GM23248 (cell line): Measurements from ENCODE around the gene STAMBP. TPM values are rescaled to one million over a fixed set of nuclear protein-coding genes. Genes with fewer than 3 reads are reported as not detected.

Source experiments
- DNase-seq: peaks from one replicate; pipeline ENCODE4 v3.0.0-alpha.2; 2015
- H2AFZ ChIP-seq: fragments of 200-600 bp; sonication (generic); 2 replicates; pipeline ENCODE4 v1.6.1; 2016; ENCODE audit warnings: antibody characterized with exemption
- H3F3A ChIP-seq: fragments of 200-600 bp; sonication (generic); 2 replicates; pipeline ENCODE4 v1.6.1; 2016; ENCODE audit warnings: mild to moderate bottlenecking, antibody characterized with exemption, mixed run types; ENCODE audit not compliant: insufficient read depth
- H3K27ac ChIP-seq: fragments of 200-600 bp; sonication (generic); 2 replicates; pipeline ENCODE4 v1.5.1; 2016; ENCODE audit warnings: mild to moderate bottlenecking
- H3K27me3 ChIP-seq: fragments of 200-600 bp; sonication (generic); replicated peaks from 2 replicates; pipeline ENCODE4 v1.6.1; 2016; ENCODE audit warnings: mild to moderate bottlenecking; ENCODE audit not compliant: insufficient read depth
- H3K36me3 ChIP-seq: fragments of 200-600 bp; sonication (generic); 2 replicates; pipeline ENCODE4 v1.6.1; 2016; ENCODE audit warnings: low read depth, mild to moderate bottlenecking
- H3K4me1 ChIP-seq: fragments of 200-600 bp; sonication (generic); 2 replicates; pipeline ENCODE4 v1.6.1; 2016; ENCODE audit warnings: mild to moderate bottlenecking; ENCODE audit not compliant: insufficient read depth
- H3K4me2 ChIP-seq: fragments of 200-600 bp; sonication (generic); one replicate; pipeline ENCODE4 v1.6.1; 2016; ENCODE audit warnings: mild to moderate bottlenecking; ENCODE audit not compliant: unreplicated experiment
- H3K4me3 ChIP-seq: fragments of 200-600 bp; sonication (generic); 2 replicates; pipeline ENCODE4 v1.5.1; 2016; ENCODE audit warnings: mild to moderate bottlenecking
- H3K79me2 ChIP-seq: fragments of 200-600 bp; sonication (generic); 2 replicates; pipeline ENCODE4 v1.6.1; 2016; ENCODE audit warnings: mild to moderate bottlenecking; ENCODE audit not compliant: insufficient read depth
- H3K9ac ChIP-seq: fragments of 200-600 bp; sonication (generic); 2 replicates; pipeline ENCODE4 v1.6.1; 2016; ENCODE audit warnings: mild to moderate bottlenecking
- H3K9me2 ChIP-seq: fragments of 200-600 bp; sonication (generic); 2 replicates; pipeline ENCODE4 v1.6.1; 2016; ENCODE audit warnings: mixed run types, mild to moderate bottlenecking, moderate library complexity; ENCODE audit not compliant: insufficient read depth
- H3K9me3 ChIP-seq: fragments of 200-600 bp; sonication (generic); one replicate; pipeline ENCODE4 v1.6.1; 2017; ENCODE audit warnings: low read depth
- H4K20me1 ChIP-seq: fragments of 200-600 bp; sonication (generic); 2 replicates; pipeline ENCODE4 v1.6.0; 2016; ENCODE audit not compliant: insufficient read depth
- EZH2 ChIP-seq: fragments of 200-600 bp; sonication (generic); IDR thresholded peaks from 2 replicates; pipeline ENCODE4 v1.6.1; 2018; ENCODE audit warnings: antibody characterized with exemption, mild to moderate bottlenecking; ENCODE audit not compliant: insufficient read depth, poor library complexity, severe bottlenecking
- EZH2phosphoT487 ChIP-seq: fragments of 200-600 bp; sonication (generic); IDR thresholded peaks from 2 replicates; pipeline ENCODE4 v1.6.1; 2018; ENCODE audit warnings: antibody characterized with exemption, moderate library complexity, mild to moderate bottlenecking, low read depth; ENCODE audit not compliant: insufficient read depth
- WGBS, 2 experiments: methylation state at CpG; one replicate each; pipeline ENCODE4 v1.1.6; 2015 to 2017; ENCODE audit warnings: low lambda C conversion rate in 2 of 2, low coverage in 1 of 2; ENCODE audit errors: missing lambda C conversion rate in 2 of 2; 5-methylcytosine and 5-hydroxymethylcytosine counted together
- in situ Hi-C: fragments of 300-500 bp; cut with MboI; formaldehyde crosslinking; loops from 2 replicates; pipeline ENCODE4 v1.15.0; 2020
- polyA plus RNA-seq: library from polyadenylated mRNA; unstranded; fragments of >200 nt; fragmentation: Nextera tagmentation; extraction: Ambion mirVana; gene quantifications from 2 replicates; pipeline ENCODE4 v1.2.1, GENCODE V29; 2016
- total RNA-seq: library from RNA; depleted of rRNA; stranded (reverse); fragments of >200 nt; shearing (Covaris generic); gene quantifications from 2 replicates; pipeline ENCODE4 v1.2.3, GENCODE V29; 2014

The STAMBP gene
- total and polyA plus RNA-seq, 2 experiments from 2014 or later: 24.4 to 35.9 TPM

DNA sequence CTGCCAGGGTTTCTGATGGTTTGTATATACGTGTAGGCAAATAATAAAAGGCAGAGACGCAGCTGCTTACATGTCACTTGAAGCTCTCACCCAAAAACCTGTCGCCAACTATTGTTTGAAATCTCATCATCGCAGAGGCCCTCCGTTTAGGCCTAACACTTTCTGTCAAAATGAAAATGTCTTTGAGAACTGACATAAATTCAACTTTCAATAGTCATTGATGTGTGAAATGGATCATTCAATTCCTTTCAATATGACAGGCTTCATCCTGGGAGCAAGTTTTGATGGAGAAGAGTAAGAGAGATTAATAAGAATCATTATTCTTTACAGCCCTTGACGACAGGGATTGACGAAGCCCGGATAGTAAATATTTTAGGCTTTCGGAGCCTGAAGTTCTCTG lies 66.7 kb downstream of the STAMBP start:
- peaks cover 13% of the 10 kb centered on the region for H3K4me1 ChIP-seq
- 0 out of 2 replicates have a peak, but pooled peaks cover 6% of the 10 kb centered on the region for H4K20me1 ChIP-seq
- in situ Hi-C loops: no loop called here
- no peak for TF ChIP-seq EZH2
- TF ChIP-seq EZH2phosphoT487: no peak
- no peaks in the 10 kb centered on the region for H3K36me3 ChIP-seq
- no peak overlapping the region for H2AFZ ChIP-seq
- WGBS, 2 experiments: 79 to 80% methylated on average over 9 of the region's 9 CpGs
- H3K4me2 ChIP-seq: no peak overlapping the region
- no peak overlapping the region for H3K27ac ChIP-seq
- H3K9me2 ChIP-seq: no peaks in the 10 kb centered on the region
- H3K9ac ChIP-seq: no peak overlapping the region
- H3K4me3 ChIP-seq: no peak overlapping the region
- no peaks in the 10 kb centered on the region for H3K79me2 ChIP-seq
- peaks cover 12% of the 10 kb centered on the region for H3F3A ChIP-seq
- DNase-seq: no peak
- H3K9me3 ChIP-seq: no peaks in the 10 kb centered on the region
- H3K27me3 ChIP-seq: peaks cover 77% of the 10 kb centered on the region

DNA sequence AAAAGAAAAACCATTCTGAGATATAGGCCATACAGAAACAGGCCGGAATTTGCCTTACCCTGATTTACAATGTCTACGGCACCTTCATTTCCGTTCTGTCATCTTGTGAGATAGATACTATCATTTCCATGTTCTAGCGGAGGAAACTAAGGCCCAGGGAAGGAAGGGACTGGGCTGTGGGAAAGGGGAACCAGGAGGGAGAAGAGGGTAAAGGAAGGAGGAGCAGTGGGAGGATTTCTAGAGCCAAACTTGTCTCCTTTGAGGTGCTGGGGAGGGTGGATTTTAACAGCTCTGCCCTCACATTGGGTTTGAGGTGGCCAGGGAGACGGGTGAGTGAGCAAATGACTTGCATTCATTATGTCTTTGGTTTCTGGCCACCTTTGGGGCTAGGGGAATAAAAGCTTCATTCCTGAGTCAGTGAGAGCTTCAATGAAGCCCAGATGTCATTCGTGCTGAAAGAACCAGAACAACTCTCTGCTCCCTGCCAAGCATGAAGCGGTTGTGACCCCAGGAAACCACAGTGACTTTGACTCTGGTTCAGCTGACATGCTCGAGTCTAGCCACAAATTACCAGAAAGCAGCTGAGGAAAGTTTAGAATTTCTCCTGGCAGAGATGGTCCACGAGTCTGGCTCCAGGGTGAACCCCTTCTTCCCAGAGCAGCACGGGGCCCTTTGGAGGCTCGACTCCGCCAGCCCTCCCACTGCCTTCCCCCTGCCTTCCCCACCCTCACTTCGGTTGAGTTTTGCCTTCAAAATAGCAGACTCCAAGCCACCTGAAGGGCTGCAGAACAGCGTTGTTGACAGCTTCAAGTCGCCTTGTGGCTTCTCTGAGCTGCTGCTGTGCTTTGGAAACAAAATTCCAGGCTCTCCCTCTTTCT lies 67.8 kb downstream of the STAMBP start:
- no peak overlapping the region for H3K4me3 ChIP-seq
- peak; percentile 93 for DNase-seq
- H3K4me1 ChIP-seq: peaks cover 13% of the 10 kb centered on the region
- 31 to 33% methylated on average over 15 of the region's 15 CpGs for WGBS, 2 experiments
- H3K9ac ChIP-seq: no peak overlapping the region
- peaks cover 77% of the 10 kb centered on the region for H3K27me3 ChIP-seq
- H3K27ac ChIP-seq: no peak overlapping the region
- H2AFZ ChIP-seq: no peak overlapping the region
- TF ChIP-seq EZH2: no peak
- peak; percentile 97 for TF ChIP-seq EZH2phosphoT487
- no peaks in the 10 kb centered on the region for H3K9me2 ChIP-seq
- no peaks in the 10 kb centered on the region for H3K9me3 ChIP-seq
- in situ Hi-C loops: no loop called here
- 0 out of 2 replicates have a peak, but pooled peaks cover 6% of the 10 kb centered on the region for H4K20me1 ChIP-seq
- peaks cover 12% of the 10 kb centered on the region for H3F3A ChIP-seq
- H3K36me3 ChIP-seq: no peaks in the 10 kb centered on the region
- peak overlapping the region; percentile 60 for H3K4me2 ChIP-seq
- H3K79me2 ChIP-seq: no peaks in the 10 kb centered on the region

DNA sequence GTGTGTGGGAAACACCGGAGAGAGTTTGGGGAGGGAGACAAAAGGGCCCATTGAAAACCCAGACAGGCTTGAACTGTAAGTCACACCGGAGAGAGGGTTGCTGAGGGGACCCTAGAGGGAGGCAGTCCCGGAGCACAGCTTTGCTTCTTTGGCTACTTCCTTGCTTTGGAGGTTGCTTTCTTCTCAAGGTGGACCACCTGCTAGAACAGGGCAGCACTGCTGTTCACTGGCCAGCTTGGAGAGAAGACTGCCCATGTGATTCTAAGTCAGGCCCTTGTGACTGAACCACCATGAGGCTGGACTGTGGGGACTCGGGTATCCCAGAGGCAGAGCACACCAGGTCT lies 68.5 kb downstream of the STAMBP start:
- Histone ChIP-seq H3K27me3 (peaks cover 77% of the 10 kb centered on the region), H3K4me3 (no peak overlapping the region), H3K4me1 (peaks cover 13% of the 10 kb centered on the region), H3K79me2 (no peaks in the 10 kb centered on the region), H3F3A (peaks cover 12% of the 10 kb centered on the region), H2AFZ (no peak overlapping the region), H3K9me3 (no peaks in the 10 kb centered on the region), H3K9me2 (no peaks in the 10 kb centered on the region), H4K20me1 (0 out of 2 replicates have a peak, but pooled peaks cover 6% of the 10 kb centered on the region), H3K4me2 (peak overlapping the region; percentile 25), H3K36me3 (no peaks in the 10 kb centered on the region), H3K27ac (no peak overlapping the region), H3K9ac (no peak overlapping the region)
- TF ChIP-seq EZH2: no peak
- no peak for TF ChIP-seq EZH2phosphoT487
- no peak for DNase-seq
- WGBS, 2 experiments: 32 to 43% methylated on average over 4 of the region's 4 CpGs
- in situ Hi-C loops: no loop called here

DNA sequence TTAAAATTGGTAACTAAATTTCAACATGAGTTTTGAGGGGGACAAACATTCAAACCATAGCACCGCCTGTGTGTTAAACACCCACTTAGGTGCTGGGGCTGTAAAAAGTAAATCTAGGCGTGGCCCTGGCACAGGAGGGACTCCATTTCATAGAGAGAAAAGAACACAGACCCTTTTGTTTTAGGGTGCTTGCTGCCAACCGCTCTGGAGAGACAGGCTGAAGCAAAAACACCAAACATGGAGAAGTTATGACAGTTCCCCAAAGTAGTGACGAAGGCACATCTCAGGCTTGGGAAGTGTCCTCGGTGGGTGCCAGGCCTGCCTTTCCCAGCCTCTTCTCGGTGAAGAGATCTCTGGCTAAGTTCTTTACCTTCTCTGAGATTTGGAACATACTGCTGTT lies 69.2 kb downstream of the STAMBP start:
- no peaks in the 10 kb centered on the region for H3K9me2 ChIP-seq
- H2AFZ ChIP-seq: no peak overlapping the region
- in situ Hi-C loops: no loop called here
- H3K4me2 ChIP-seq: no peak overlapping the region
- no peaks in the 10 kb centered on the region for H3K9me3 ChIP-seq
- H3K9ac ChIP-seq: no peak overlapping the region
- WGBS, 2 experiments: 71 to 82% methylated on average over 5 to 6 of the region's 6 CpGs
- TF ChIP-seq EZH2phosphoT487 (no peak), EZH2 (no peak)
- no peak overlapping the region for H3K4me3 ChIP-seq
- no peaks in the 10 kb centered on the region for H3K36me3 ChIP-seq
- H3K27me3 ChIP-seq: peaks cover 82% of the 10 kb centered on the region
- peaks cover 13% of the 10 kb centered on the region for H3K4me1 ChIP-seq
- H4K20me1 ChIP-seq: 0 out of 2 replicates have a peak, but pooled peaks cover 6% of the 10 kb centered on the region
- DNase-seq: no peak
- no peaks in the 10 kb centered on the region for H3K79me2 ChIP-seq
- peaks cover 12% of the 10 kb centered on the region for H3F3A ChIP-seq
- H3K27ac ChIP-seq: no peak overlapping the region
